HG03378 (cell line): ENCODE results near the gene CDK16.
"Not testable (repeated sequence)": the region's sequence is repeated elsewhere in the genome, so short reads cannot be mapped to it uniquely, and the experiment has no call there.

Experiments used
- ATAC-seq: cut with Tn5 transposase; IDR thresholded peaks from one replicate; pipeline ENCODE4 v1.9.1; 2021; ENCODE audit warnings: mild to moderate bottlenecking, moderate library complexity; ENCODE audit not compliant: unreplicated experiment

CDK16 gene

GRCh38 chrX:47247206-47247998, 28.9 kb downstream of the CDK16 start:
- ATAC-seq, result no peak

DNA sequence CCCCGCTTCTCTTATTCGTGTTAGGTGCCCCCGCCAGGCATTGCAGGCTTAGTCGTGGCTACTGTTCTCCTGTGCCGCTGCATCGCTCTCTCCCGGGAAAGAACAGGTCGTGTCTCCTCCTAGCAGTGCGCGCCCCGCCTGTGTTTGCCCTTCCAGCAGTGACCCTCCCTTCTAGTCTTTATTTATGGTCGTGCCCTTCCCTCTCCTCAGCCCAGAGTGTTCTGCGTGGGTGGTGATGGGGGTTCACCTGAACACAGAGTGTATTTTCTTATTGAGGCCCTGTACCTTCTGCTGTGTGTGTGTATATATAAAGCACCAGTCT, 29.5 kb downstream of the CDK16 start:
- ATAC-seq, result no peak

- no peak for ATAC-seq
These were observed 30.1 kb downstream of the CDK16 start for GRCh38 chrX:47248576-47248975.

DNA sequence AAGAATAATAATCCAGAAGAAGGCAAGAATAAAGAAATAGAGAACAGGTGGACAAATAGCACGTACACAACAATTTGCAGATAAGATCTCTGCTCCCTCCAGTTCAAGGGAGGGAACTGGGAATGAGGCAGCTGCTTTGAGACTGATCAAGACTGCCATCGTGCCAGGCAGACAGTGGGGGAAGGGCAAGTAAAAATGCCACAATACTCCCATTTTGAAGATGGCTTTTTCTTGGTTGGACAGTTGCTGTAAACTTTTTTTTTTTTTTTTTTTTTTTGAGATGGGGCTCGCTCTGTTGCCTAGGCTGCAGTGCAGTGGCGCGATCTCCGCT, 31.5 kb downstream of the CDK16 start:
- no peak for ATAC-seq

- ATAC-seq, result not testable (repeated sequence)
These were observed 39.1 kb downstream of the CDK16 start for GRCh38 chrX:47257620-47258019.

DNA sequence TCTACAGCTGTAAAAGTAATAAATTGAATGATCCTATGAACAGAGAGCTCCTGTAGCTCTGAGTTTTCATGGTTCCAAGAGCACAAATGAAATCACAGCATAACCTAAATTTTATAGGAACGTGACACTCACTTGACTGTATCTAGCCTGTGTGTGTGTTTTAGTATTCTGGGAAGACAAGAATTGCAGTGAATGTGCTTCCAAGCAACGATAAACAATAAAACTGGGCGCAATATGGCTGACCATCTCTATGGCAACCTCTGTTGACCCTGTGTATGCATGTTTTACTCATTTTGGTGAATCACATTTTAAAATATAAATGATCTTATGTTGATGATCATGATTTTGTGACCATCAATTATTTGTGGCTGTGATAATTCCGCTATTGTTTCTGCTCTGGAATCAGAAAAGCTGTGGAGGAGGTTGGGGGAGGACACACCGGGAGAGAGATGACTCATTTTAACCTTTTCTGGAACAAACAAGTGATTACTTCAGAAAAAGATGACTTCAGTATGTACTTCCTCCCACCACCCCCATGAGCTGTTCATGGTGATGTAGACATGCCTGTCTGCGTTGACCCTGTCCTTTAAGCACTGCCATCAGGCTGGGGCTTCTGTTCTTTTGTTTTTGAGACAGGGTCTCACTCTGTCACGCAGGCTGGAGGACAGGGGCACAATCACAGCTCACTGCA, 46.1 kb downstream of the CDK16 start:
- no peak for ATAC-seq

DNA sequence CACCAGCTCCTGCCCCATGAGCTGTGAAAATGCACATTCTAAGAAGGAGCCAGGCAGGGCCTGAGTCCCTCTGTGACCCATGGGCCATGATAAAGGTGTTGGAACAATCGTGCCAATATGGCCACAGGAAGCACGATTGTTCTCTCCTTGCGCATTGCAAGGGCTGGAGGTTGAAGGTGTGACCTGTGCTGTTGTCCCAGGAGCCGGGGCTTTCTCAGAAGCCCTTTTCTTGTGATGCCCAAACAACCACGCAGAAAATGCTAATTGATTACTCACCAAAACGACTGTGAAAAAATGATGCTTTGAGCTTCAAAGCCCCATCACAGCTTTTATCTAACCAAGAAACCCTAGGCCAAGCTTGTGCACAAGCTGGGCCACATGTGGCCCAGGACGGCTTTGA, 48.2 kb downstream of the CDK16 start:
- no peak for ATAC-seq

- ATAC-seq, result no peak
These were observed 53.5 kb downstream of the CDK16 start for GRCh38 chrX:47272013-47272408.

DNA sequence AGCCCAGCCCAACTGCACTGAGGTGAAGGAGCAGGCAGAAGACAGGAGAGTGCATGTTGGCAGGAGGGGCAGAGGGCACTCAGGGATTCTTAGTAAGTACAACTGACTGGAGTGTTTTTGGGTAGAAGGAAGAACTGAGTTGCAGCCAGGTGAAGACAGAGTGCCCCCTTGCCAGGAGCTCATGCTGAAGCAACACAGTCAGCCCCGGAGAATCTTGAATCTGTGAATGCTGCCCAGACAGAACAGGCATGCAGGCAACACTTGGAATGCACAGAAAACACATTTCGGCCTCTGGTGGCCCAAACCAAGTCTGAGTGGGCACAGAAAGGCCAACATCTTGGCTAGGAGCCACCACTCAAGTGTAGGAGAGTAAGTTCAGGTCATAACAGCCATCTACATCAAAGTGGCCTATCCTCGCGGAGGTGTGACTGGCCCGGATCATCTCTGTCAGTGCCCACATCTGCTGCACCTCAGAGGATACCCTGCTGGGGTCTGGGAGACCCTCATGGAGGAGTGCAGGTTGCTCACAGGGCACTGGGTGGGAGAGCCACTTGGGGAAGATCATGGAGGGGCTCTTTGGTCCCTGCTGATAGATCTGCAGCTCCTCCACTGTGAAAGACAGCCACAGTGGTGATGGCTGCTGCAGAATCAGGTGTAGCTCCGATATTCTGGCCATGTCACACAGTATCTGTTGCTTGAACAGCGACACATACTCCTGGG, 54.7 kb downstream of the CDK16 start:
- no peak for ATAC-seq

DNA sequence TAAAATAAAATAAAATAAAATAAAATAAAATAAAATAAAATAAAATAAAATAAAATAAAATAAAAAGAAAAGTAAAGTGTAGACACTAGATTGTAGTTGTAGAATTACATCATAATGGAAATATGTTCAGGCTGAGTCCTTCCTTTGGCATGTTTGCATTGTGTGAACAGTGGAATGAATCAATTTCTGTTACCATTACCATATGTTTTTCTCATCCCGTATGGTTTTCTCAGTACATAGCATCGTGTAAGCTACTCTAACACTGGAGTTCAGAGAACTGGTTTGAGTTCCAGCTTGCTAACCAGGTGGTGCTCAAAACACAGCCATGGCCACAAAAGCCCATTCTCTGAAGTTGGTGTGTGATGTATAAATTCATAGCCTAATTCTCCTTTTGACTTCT, 60.2 kb downstream of the CDK16 start:
- ATAC-seq, result no peak
